SK-N-SH (cell line): ENCODE measurements around the gene MBNL1. TPM values are rescaled to one million over a fixed set of nuclear protein-coding genes. Genes with fewer than 3 reads are reported as not detected.

Experiments used
- CTCF ChIA-PET: fragments of 300-600, 350-600 bp; formaldehyde crosslinking; extraction: SDS; loops from one replicate; lab custom pipeline; 2021; lab: Yijun Ruan, JAX
- POLR2A ChIA-PET: fragments of 350-600 bp; sonication (Branson Sonifier 250); formaldehyde crosslinking; extraction: SDS; loops from one replicate; lab custom pipeline; 2020; ENCODE audit warnings: antibody characterized with exemption, inconsistent platforms; lab: Yijun Ruan, JAX
- DNase-seq: peaks from one replicate; pipeline ENCODE4 v3.0.0; 2012
- H2AFZ ChIP-seq: fragments of 200-600 bp; sonication (generic); 2 replicates; pipeline ENCODE4 v1.8.1; 2016; ENCODE audit warnings: antibody characterized with exemption, mild to moderate bottlenecking, low read depth
- H3F3A ChIP-seq: fragments of 200-600 bp; sonication (generic); replicated peaks from 2 replicates; pipeline ENCODE3; 2016; ENCODE audit warnings: antibody characterized with exemption, mild to moderate bottlenecking; ENCODE audit not compliant: insufficient read depth
- H3K27ac ChIP-seq, 2 experiments: fragments of 200-500 bp in 1 of 2; fragments of 200-600 bp in 1 of 2; sonication (Bioruptor generic) in 1 of 2; sonication (generic), shearing (Covaris generic) in 1 of 2; 2 replicates each; pipeline versions ENCODE4 v1.5.1 to v1.6.1; 2014 to 2016; ENCODE audit warnings: low read depth in 2 of 2, inconsistent platforms in 1 of 2, low read length in 1 of 2, mild to moderate bottlenecking in 1 of 2, mixed read lengths in 1 of 2
- H3K27me3 ChIP-seq: fragments of 200-600 bp; sonication (generic), shearing (Covaris generic); 2 replicates; pipeline ENCODE4 v1.6.1; 2016; ENCODE audit warnings: mixed run types; ENCODE audit not compliant: insufficient read depth
- H3K36me3 ChIP-seq, 2 experiments: fragments of 200-500 bp in 1 of 2; fragments of 200-600 bp in 1 of 2; sonication (Bioruptor generic) in 1 of 2; sonication (generic) in 1 of 2; replicated peaks in 1 of 2; 2 replicates each; pipeline versions ENCODE3 to v1.5.1; 2014 to 2016; ENCODE audit warnings: low read length in 1 of 2, mild to moderate bottlenecking in 1 of 2; ENCODE audit not compliant: insufficient read depth in 2 of 2, control insufficient read depth in 1 of 2
- H3K4me1 ChIP-seq, 2 experiments: fragments of 200-500 bp in 1 of 2; fragments of 200-600 bp in 1 of 2; sonication (Bioruptor generic) in 1 of 2; sonication (generic), shearing (Covaris generic) in 1 of 2; 2 replicates each; pipeline versions ENCODE4 v1.5.1 to v1.6.1; 2014 to 2016; ENCODE audit warnings: low read depth in 1 of 2, low read length in 1 of 2, mixed run types in 1 of 2; ENCODE audit not compliant: insufficient read depth in 2 of 2, control insufficient read depth in 1 of 2
- H3K4me2 ChIP-seq: fragments of 200-600 bp; sonication (generic), shearing (Covaris generic); 2 replicates; pipeline ENCODE4 v1.6.1; 2017; ENCODE audit warnings: mixed run types
- H3K4me3 ChIP-seq, 2 experiments: fragments of 200-500 bp in 1 of 2; fragments of 200-600 bp in 1 of 2; sonication (Bioruptor generic) in 1 of 2; sonication (generic), shearing (Covaris generic) in 1 of 2; 2 replicates each; pipeline versions ENCODE4 v1.5.1 to v1.8.1; 2014 to 2016; ENCODE audit warnings: low read depth in 2 of 2, inconsistent platforms in 1 of 2, low read length in 1 of 2, mild to moderate bottlenecking in 1 of 2, mixed read lengths in 1 of 2, moderate library complexity in 1 of 2
- H3K79me2 ChIP-seq: fragments of 200-600 bp; sonication (generic); 2 replicates; pipeline ENCODE4 v1.8.1; 2017; ENCODE audit warnings: mild to moderate bottlenecking; ENCODE audit not compliant: insufficient read depth
- H3K9ac ChIP-seq: fragments of 200-600 bp; sonication (generic); 2 replicates; pipeline ENCODE4 v1.6.1; 2017; ENCODE audit warnings: mixed run types
- H3K9me2 ChIP-seq: fragments of 200-600 bp; sonication (generic); 2 replicates; pipeline ENCODE4 v1.6.1; 2017; ENCODE audit warnings: mixed run types
- H3K9me3 ChIP-seq: fragments of 200-600 bp; sonication (generic); 2 replicates; pipeline ENCODE4 v1.6.1; 2017; ENCODE audit warnings: mixed run types, mild to moderate bottlenecking, moderate library complexity
- H4K20me1 ChIP-seq: fragments of 200-600 bp; sonication (generic); 2 replicates; pipeline ENCODE4 v1.6.1; 2017; ENCODE audit warnings: mild to moderate bottlenecking, mixed run types; ENCODE audit not compliant: insufficient read depth
- ELF1 ChIP-seq: IDR thresholded peaks from 2 replicates; pipeline ENCODE4 v1.4.0; 2012
- FOSL2 ChIP-seq: IDR thresholded peaks from 2 replicates; pipeline ENCODE4 v1.4.0; 2012; ENCODE audit warnings: low read depth, mild to moderate bottlenecking, moderate library complexity, borderline replicate concordance
- FOXJ3 ChIP-seq: sonication (generic); formaldehyde crosslinking; IDR thresholded peaks from 2 replicates; pipeline ENCODE4 v1.5.1; 2020; ENCODE audit warnings: mild to moderate bottlenecking, missing genetic modification reagents
- GABPA ChIP-seq: IDR thresholded peaks from 2 replicates; pipeline ENCODE4 v1.4.0; 2012; ENCODE audit warnings: low read depth, mild to moderate bottlenecking
- JUND ChIP-seq: IDR thresholded peaks from 2 replicates; pipeline ENCODE4 v1.4.0; 2012
- MXI1 ChIP-seq: IDR thresholded peaks from 2 replicates; pipeline ENCODE4 v1.6.1; 2012; ENCODE audit warnings: mild to moderate bottlenecking, low read depth, low read length, improper control_type of control experiment
- RCOR1 ChIP-seq: fragments of 150-350 bp; IDR thresholded peaks from 2 replicates; pipeline ENCODE4 v1.6.1; 2017; ENCODE audit warnings: antibody characterized with exemption, low read length
- TAF1 ChIP-seq: IDR thresholded peaks from 2 replicates; pipeline ENCODE4 v1.6.1; 2012; ENCODE audit warnings: low read depth, mild to moderate bottlenecking, low read length, moderate library complexity, borderline replicate concordance
- TCF12 ChIP-seq: IDR thresholded peaks from 2 replicates; pipeline ENCODE4 v1.4.0; 2012
- TEAD4 ChIP-seq: IDR thresholded peaks from 2 replicates; pipeline ENCODE4 v1.4.0; 2012; ENCODE audit warnings: mild to moderate bottlenecking, borderline replicate concordance; ENCODE audit not compliant: insufficient read depth
- YY1 ChIP-seq: IDR thresholded peaks from 2 replicates; pipeline ENCODE4 v1.4.0; 2012; ENCODE audit warnings: low read depth, mild to moderate bottlenecking
- WGBS: methylation state at CpG from one replicate; pipeline ENCODE4 v1.1.6; 2017; ENCODE audit warnings: low lambda C conversion rate; 5-methylcytosine and 5-hydroxymethylcytosine counted together
- polyA plus RNA-seq, 3 experiments: library from polyadenylated mRNA; depleted of rRNA; stranded (reverse); fragments of >200 nt; gene quantifications; 2 replicates each; pipeline ENCODE4 v1.2.3, GENCODE V29; 2012
- TF ChIP-seq, protein P1 (sequence below): IDR thresholded peaks from 2 replicates; pipeline ENCODE4 v1.4.0; 2012; ENCODE audit warnings: low read depth, borderline replicate concordance
- TF ChIP-seq, protein P2 (sequence below): fragments of 150-350 bp; IDR thresholded peaks from 2 replicates; pipeline ENCODE4 v1.6.1; 2016; ENCODE audit warnings: mild to moderate bottlenecking, low read depth, low read length
- TF ChIP-seq, protein P3 (sequence below): IDR thresholded peaks from 2 replicates; pipeline ENCODE4 v1.6.1; 2012; ENCODE audit warnings: mild to moderate bottlenecking, low read depth, low read length, moderate library complexity

MBNL1 gene
- polyA plus RNA-seq, 1 of the 3 experiments (the other 2 are of a cell fraction) = 44.3 TPM

DNA sequence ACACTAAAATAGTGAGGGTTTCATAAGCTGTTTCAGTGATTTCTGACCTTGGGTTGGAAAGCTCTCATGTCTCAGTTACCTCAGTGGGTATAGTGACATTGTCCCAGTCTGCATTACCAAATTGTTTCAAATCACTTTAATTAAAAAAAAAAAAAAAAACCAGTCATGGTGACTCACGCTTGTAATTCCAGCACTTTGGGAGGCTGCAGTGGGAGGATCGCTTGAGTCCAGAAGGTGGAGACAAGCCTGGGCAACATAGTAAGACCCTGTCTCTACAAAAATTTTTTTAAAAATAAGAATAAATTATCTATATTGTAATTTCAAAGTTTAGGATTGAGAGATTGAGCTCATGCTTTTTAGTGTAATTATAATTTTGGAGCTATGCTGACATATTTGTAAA lies 78.0 kb downstream of the MBNL1 start:
- Histone ChIP-seq H3K4me1 (peaks cover 0 to 39% of the 10 kb centered on the region in 2 experiments; a peak in 3 of 4 replicates), H3K9me3 (no peaks in the 10 kb centered on the region)
- no peak for TF ChIP-seq YY1
- TF ChIP-seq MXI1 = no peak
- no peak for TF ChIP-seq JUND
- no peak for TF ChIP-seq RCOR1
- TF ChIP-seq, protein P1, sequence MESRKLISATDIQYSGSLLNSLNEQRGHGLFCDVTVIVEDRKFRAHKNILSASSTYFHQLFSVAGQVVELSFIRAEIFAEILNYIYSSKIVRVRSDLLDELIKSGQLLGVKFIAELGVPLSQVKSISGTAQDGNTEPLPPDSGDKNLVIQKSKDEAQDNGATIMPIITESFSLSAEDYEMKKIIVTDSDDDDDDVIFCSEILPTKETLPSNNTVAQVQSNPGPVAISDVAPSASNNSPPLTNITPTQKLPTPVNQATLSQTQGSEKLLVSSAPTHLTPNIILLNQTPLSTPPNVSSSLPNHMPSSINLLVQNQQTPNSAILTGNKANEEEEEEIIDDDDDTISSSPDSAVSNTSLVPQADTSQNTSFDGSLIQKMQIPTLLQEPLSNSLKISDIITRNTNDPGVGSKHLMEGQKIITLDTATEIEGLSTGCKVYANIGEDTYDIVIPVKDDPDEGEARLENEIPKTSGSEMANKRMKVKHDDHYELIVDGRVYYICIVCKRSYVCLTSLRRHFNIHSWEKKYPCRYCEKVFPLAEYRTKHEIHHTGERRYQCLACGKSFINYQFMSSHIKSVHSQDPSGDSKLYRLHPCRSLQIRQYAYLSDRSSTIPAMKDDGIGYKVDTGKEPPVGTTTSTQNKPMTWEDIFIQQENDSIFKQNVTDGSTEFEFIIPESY = no peak
- TF ChIP-seq, all 33 proteins: peak for 0
- 0 out of 4 replicates have a peak overlapping the region, but pooled peaks of 1 of the 2 experiments have one; percentile 9 for H3K27ac ChIP-seq
- H4K20me1 ChIP-seq = peaks cover 6% of the 10 kb centered on the region; the same call in 1 of the 2 replicates
- H2AFZ ChIP-seq = no peak overlapping the region
- H3K27me3 ChIP-seq = no peaks in the 10 kb centered on the region
- H3K79me2 ChIP-seq = peaks cover 100% of the 10 kb centered on the region
- H3F3A ChIP-seq = peaks cover 61% of the 10 kb centered on the region
- DNase-seq = no peak
- POLR2A ChIA-PET = no interaction called here
- no peak overlapping the region for H3K9ac ChIP-seq
- no peak overlapping the region for H3K4me2 ChIP-seq
- H3K4me3 ChIP-seq = no peak overlapping the region
- CTCF ChIA-PET = interaction anchor here (1.0 kb wide), 1 partner anchor 19 kb away, joined by 4 read pairs; no protein-coding TSS in a partner anchor
- peaks cover 14 to 53% of the 10 kb centered on the region in 2 experiments for H3K36me3 ChIP-seq
- WGBS = 97% methylated on average over 2 of the region's 2 CpGs
- no peaks in the 10 kb centered on the region for H3K9me2 ChIP-seq

DNA sequence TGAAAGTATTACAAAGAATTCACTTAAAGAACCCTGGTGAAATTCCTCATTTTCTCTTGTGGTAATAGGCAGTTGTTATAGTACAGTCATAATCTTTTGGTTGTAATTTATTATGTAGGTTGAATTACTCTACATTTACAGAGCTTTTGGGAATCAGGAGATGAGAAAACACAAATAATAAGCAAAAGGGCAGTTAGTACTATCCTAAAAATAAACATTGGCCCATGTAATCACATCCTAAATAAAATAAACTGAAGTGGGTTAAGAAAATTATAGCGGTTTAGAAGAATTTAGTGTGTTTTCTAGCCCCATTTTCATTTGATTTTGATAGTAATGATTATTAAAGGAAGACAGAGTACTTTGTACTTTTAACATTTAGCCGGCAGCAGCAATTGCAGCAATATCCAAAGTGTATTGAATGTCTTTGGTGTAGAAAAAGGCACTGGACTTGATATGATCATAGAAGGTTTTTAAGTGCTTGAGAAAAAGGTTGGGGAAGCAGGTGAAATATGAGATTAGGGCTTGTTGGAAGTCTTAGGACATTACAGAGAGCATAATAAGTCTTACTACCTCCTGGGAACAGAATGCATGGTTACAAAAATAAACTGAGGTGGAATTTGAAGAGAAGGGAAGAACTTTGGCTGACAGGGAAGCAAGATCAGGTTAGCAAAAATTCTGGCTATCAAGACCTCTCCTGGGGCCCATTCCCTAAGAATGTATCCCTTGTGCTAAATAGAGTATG lies 79.9 kb downstream of the MBNL1 start:
- peaks cover 2 to 38% of the 10 kb centered on the region in 2 experiments for H3K36me3 ChIP-seq
- CTCF ChIA-PET = no interaction called here
- WGBS = 92% methylated on average over 2 of the region's 2 CpGs
- POLR2A ChIA-PET = no interaction called here
- peaks cover 54% of the 10 kb centered on the region for H3F3A ChIP-seq
- TF ChIP-seq ELF1 (no peak), TCF12 (no peak), YY1 (no peak), TEAD4 (no peak), JUND (no peak), MXI1 (no peak), FOSL2 (no peak), GABPA (no peak), RCOR1 (no peak), FOXJ3 (no peak), TAF1 (no peak)
- TF ChIP-seq, protein P2, sequence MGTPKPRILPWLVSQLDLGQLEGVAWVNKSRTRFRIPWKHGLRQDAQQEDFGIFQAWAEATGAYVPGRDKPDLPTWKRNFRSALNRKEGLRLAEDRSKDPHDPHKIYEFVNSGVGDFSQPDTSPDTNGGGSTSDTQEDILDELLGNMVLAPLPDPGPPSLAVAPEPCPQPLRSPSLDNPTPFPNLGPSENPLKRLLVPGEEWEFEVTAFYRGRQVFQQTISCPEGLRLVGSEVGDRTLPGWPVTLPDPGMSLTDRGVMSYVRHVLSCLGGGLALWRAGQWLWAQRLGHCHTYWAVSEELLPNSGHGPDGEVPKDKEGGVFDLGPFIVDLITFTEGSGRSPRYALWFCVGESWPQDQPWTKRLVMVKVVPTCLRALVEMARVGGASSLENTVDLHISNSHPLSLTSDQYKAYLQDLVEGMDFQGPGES = no peak
- TF ChIP-seq, protein P3, sequence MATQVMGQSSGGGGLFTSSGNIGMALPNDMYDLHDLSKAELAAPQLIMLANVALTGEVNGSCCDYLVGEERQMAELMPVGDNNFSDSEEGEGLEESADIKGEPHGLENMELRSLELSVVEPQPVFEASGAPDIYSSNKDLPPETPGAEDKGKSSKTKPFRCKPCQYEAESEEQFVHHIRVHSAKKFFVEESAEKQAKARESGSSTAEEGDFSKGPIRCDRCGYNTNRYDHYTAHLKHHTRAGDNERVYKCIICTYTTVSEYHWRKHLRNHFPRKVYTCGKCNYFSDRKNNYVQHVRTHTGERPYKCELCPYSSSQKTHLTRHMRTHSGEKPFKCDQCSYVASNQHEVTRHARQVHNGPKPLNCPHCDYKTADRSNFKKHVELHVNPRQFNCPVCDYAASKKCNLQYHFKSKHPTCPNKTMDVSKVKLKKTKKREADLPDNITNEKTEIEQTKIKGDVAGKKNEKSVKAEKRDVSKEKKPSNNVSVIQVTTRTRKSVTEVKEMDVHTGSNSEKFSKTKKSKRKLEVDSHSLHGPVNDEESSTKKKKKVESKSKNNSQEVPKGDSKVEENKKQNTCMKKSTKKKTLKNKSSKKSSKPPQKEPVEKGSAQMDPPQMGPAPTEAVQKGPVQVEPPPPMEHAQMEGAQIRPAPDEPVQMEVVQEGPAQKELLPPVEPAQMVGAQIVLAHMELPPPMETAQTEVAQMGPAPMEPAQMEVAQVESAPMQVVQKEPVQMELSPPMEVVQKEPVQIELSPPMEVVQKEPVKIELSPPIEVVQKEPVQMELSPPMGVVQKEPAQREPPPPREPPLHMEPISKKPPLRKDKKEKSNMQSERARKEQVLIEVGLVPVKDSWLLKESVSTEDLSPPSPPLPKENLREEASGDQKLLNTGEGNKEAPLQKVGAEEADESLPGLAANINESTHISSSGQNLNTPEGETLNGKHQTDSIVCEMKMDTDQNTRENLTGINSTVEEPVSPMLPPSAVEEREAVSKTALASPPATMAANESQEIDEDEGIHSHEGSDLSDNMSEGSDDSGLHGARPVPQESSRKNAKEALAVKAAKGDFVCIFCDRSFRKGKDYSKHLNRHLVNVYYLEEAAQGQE = no peak
- H3K27me3 ChIP-seq = no peaks in the 10 kb centered on the region
- H3K4me3 ChIP-seq = no peak overlapping the region
- H3K4me2 ChIP-seq = peak overlapping the region; percentile 54; the same call in 1 of the 2 replicates
- peaks cover 0 to 39% of the 10 kb centered on the region in 2 experiments; a peak in 3 of 4 replicates for H3K4me1 ChIP-seq
- H3K9me3 ChIP-seq = no peaks in the 10 kb centered on the region
- H3K79me2 ChIP-seq = peaks cover 100% of the 10 kb centered on the region
- peak overlapping the region; percentile 2 to 72; a peak in 3 of 4 replicates for H3K27ac ChIP-seq
- DNase-seq = no peak
- H2AFZ ChIP-seq = no peak overlapping the region
- H3K9me2 ChIP-seq = no peaks in the 10 kb centered on the region
- H3K9ac ChIP-seq = no peak overlapping the region
- peaks cover 9% of the 10 kb centered on the region; the same call in 1 of the 2 replicates for H4K20me1 ChIP-seq
